Measurements from ENCODE around the gene MCTP2.

The MCTP2 gene

GRCh38 chr15:94453227-94453988 is 222.0 kb downstream of the MCTP2 start:
- H3K4me1 ChIP-seq (ENCODE audit: control insufficient read depth, insufficient read depth, low read length, poor library complexity, severe bottlenecking): no peaks in the 10 kb centered on the region
- WGBS, 2 experiments (ENCODE audit: insufficient coverage in 2 of 2): 89 to 100% methylated on average over 1 of the region's 1 CpG
- no peak overlapping the region for H3K27ac ChIP-seq (ENCODE audit: low read depth, low read length, severe bottlenecking)

DNA sequence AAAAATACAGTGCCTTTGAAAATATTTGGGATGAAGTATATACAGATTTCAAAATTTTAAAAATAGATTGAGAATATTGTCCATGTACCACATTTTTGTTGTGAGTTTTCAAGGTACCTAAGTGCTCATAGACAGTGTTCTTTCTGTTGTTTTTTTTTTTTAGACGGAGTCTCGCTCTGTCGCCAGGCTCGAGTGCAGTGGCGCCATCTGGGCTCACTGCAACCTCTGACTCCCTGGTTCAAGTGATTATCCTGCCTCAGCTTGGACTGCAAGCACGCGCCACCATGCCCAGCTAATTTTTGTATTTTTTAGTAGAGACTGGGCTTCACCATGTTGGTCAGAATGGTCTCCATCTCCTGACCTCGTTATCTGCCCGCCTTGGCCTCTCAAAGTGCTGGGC is 223.9 kb downstream of the MCTP2 start:
- H3K4me3 ChIP-seq (ENCODE audit: extremely low read depth, insufficient read depth, low read length, poor library complexity, severe bottlenecking): no peak overlapping the region
- no peaks in the 10 kb centered on the region for H3K36me3 ChIP-seq (ENCODE audit: control insufficient read depth, insufficient read depth, low read length)
- no peak overlapping the region for H3K27ac ChIP-seq (ENCODE audit: low read depth, low read length, severe bottlenecking)
- WGBS, 2 experiments (ENCODE audit: insufficient coverage in 2 of 2): 85 to 91% methylated on average over 7 to 9 of the region's 9 CpGs
- no peaks in the 10 kb centered on the region for H3K4me1 ChIP-seq (ENCODE audit: control insufficient read depth, insufficient read depth, low read length, poor library complexity, severe bottlenecking)
- H3K9me3 ChIP-seq (ENCODE audit: control insufficient read depth, low read length): no peaks in the 10 kb centered on the region

More at GRCh38 chr15:94453227-94453988, 222.0 kb downstream of the MCTP2 start:
- no peaks in the 10 kb centered on the region for H3K9me3 ChIP-seq (ENCODE audit: control insufficient read depth, low read length)
- H3K4me3 ChIP-seq (ENCODE audit: extremely low read depth, insufficient read depth, low read length, poor library complexity, severe bottlenecking): no peak overlapping the region
- no peaks in the 10 kb centered on the region for H3K36me3 ChIP-seq (ENCODE audit: control insufficient read depth, insufficient read depth, low read length)

- Histone ChIP-seq H3K4me3 (ENCODE audit: extremely low read depth, insufficient read depth, low read length, poor library complexity, severe bottlenecking) (no peak overlapping the region), H3K9me3 (ENCODE audit: control insufficient read depth, low read length) (no peaks in the 10 kb centered on the region), H3K36me3 (ENCODE audit: control insufficient read depth, insufficient read depth, low read length) (no peaks in the 10 kb centered on the region), H3K4me1 (ENCODE audit: control insufficient read depth, insufficient read depth, low read length, poor library complexity, severe bottlenecking) (no peaks in the 10 kb centered on the region), H3K27ac (ENCODE audit: low read depth, low read length, severe bottlenecking) (no peak overlapping the region)
- 88 to 100% methylated on average over 2 to 3 of the region's 5 CpGs for WGBS, 2 experiments (ENCODE audit: insufficient coverage in 2 of 2)
Observed at GRCh38 chr15:94456226-94456625, 224.9 kb downstream of the MCTP2 start.

- H3K27ac ChIP-seq (ENCODE audit: low read depth, low read length, severe bottlenecking): no peak overlapping the region
- no peaks in the 10 kb centered on the region for H3K9me3 ChIP-seq (ENCODE audit: control insufficient read depth, low read length)
- H3K4me3 ChIP-seq (ENCODE audit: extremely low read depth, insufficient read depth, low read length, poor library complexity, severe bottlenecking): no peak overlapping the region
- H3K36me3 ChIP-seq (ENCODE audit: control insufficient read depth, insufficient read depth, low read length): no peaks in the 10 kb centered on the region
- no peaks in the 10 kb centered on the region for H3K4me1 ChIP-seq (ENCODE audit: control insufficient read depth, insufficient read depth, low read length, poor library complexity, severe bottlenecking)
- WGBS, 2 experiments (ENCODE audit: insufficient coverage in 2 of 2): 96 to 100% methylated on average over 2 to 7 of the region's 8 CpGs
Observed at GRCh38 chr15:94457661-94458060, 226.3 kb downstream of the MCTP2 start.

- no peaks in the 10 kb centered on the region for H3K4me1 ChIP-seq (ENCODE audit: control insufficient read depth, insufficient read depth, low read length, poor library complexity, severe bottlenecking)
- H3K9me3 ChIP-seq (ENCODE audit: control insufficient read depth, low read length): no peaks in the 10 kb centered on the region
- H3K4me3 ChIP-seq (ENCODE audit: extremely low read depth, insufficient read depth, low read length, poor library complexity, severe bottlenecking): no peak overlapping the region
- no CpG with 5 or more reads among the region's 1 CpG for WGBS, 2 experiments (ENCODE audit: insufficient coverage in 2 of 2)
- H3K36me3 ChIP-seq (ENCODE audit: control insufficient read depth, insufficient read depth, low read length): no peaks in the 10 kb centered on the region
- H3K27ac ChIP-seq (ENCODE audit: low read depth, low read length, severe bottlenecking): no peak overlapping the region
Observed at GRCh38 chr15:94460624-94461023, 229.3 kb downstream of the MCTP2 start.

DNA sequence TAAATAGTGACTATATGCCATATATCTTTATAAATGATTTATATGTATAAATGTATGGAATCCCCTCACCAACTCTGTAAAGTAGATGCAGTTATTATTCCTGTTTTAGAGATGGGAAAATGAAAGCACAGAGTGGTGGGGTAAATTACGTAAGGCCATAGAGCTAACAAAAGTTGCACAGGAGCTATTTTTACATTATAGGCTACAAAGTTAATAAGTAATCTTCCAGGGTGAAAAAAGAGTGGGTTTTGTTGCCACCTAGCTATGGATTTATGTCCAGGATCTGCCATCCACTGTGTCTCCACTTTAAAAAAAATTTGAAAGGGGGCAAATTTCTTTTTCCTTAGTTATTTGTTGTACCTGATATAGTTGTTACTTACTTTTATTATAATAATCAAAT is 235.7 kb downstream of the MCTP2 start:
- WGBS, 2 experiments (ENCODE audit: insufficient coverage in 2 of 2): no CpG with 5 or more reads among the region's 1 CpG
- Histone ChIP-seq H3K27ac (ENCODE audit: low read depth, low read length, severe bottlenecking) (no peak overlapping the region), H3K4me3 (ENCODE audit: extremely low read depth, insufficient read depth, low read length, poor library complexity, severe bottlenecking) (no peak overlapping the region), H3K9me3 (ENCODE audit: control insufficient read depth, low read length) (no peaks in the 10 kb centered on the region), H3K4me1 (ENCODE audit: control insufficient read depth, insufficient read depth, low read length, poor library complexity, severe bottlenecking) (no peaks in the 10 kb centered on the region), H3K36me3 (ENCODE audit: control insufficient read depth, insufficient read depth, low read length) (no peaks in the 10 kb centered on the region)

GRCh38 chr15:94470492-94470891 is 239.1 kb downstream of the MCTP2 start:
- H3K27ac ChIP-seq (ENCODE audit: low read depth, low read length, severe bottlenecking): no peak overlapping the region
- no peaks in the 10 kb centered on the region for H3K4me1 ChIP-seq (ENCODE audit: control insufficient read depth, insufficient read depth, low read length, poor library complexity, severe bottlenecking)
- H3K9me3 ChIP-seq (ENCODE audit: control insufficient read depth, low read length): no peaks in the 10 kb centered on the region
- WGBS, 2 experiments (ENCODE audit: insufficient coverage in 2 of 2): 80 to 100% methylated on average over 1 of the region's 2 CpGs
- H3K36me3 ChIP-seq (ENCODE audit: control insufficient read depth, insufficient read depth, low read length): no peaks in the 10 kb centered on the region
- H3K4me3 ChIP-seq (ENCODE audit: extremely low read depth, insufficient read depth, low read length, poor library complexity, severe bottlenecking): no peak overlapping the region

DNA sequence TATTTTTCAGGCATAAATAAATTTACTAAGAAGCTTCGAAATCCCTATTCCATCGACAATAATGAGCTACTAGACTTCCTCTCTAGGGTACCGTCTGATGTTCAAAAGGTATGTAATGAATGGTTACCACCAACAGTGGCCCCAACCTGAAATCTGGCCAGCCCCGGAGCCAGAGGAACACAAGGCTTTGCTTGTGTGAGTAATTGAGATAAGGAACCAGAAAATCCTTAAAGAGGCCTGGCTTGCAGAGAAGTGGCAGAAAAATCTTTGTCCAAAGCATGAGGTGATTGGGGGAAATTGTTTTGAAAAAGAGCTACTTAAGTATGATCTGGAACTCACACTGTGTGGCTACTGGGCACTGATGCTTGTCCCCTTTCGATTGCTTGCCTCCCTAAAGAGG is 245.3 kb downstream of the MCTP2 start:
- Histone ChIP-seq H3K9me3 (ENCODE audit: control insufficient read depth, low read length) (no peaks in the 10 kb centered on the region), H3K4me1 (ENCODE audit: control insufficient read depth, insufficient read depth, low read length, poor library complexity, severe bottlenecking) (peaks cover 4% of the 10 kb centered on the region), H3K27ac (ENCODE audit: low read depth, low read length, severe bottlenecking) (no peak overlapping the region), H3K36me3 (ENCODE audit: control insufficient read depth, insufficient read depth, low read length) (no peaks in the 10 kb centered on the region), H3K4me3 (ENCODE audit: extremely low read depth, insufficient read depth, low read length, poor library complexity, severe bottlenecking) (no peak overlapping the region)
- WGBS, 2 experiments (ENCODE audit: insufficient coverage in 2 of 2): 70 to 100% methylated on average over 1 to 2 of the region's 5 CpGs

DNA sequence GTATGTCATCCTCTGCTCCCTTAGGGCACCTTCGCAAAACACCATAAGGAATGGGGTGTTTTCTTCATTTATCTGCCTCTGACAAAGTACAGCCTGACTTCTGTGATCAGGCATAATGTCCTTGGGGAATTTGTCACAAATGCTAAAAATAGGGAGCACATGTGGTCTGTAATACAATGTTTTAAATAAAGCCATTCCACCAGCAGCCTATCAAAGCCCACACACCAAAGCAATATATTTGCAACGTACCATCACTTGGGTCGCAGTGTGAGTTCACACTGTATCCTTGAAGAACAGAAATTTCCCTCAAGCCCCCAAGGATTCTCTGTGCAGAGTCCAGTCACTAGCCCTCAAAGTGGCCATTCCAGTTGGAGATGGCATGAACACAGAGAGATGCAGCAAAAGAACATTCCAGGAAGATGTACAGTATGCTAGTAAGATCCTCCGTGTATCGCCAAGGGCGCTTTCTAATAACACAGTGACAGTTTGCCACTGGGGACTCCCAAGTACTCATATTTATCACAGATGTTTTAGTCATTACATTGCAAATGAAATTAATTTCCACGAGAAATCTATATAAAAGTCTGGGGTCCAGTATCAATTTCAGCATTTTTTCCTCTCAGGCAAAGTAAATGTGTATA is 246.7 kb downstream of the MCTP2 start:
- WGBS, 2 experiments (ENCODE audit: insufficient coverage in 2 of 2): 94 to 100% methylated on average over 3 to 6 of the region's 7 CpGs
- H3K4me1 ChIP-seq (ENCODE audit: control insufficient read depth, insufficient read depth, low read length, poor library complexity, severe bottlenecking): peaks cover 4% of the 10 kb centered on the region

GRCh38 chr15:94478763-94479162 is 247.4 kb downstream of the MCTP2 start:
- peaks cover 4% of the 10 kb centered on the region for H3K4me1 ChIP-seq (ENCODE audit: control insufficient read depth, insufficient read depth, low read length, poor library complexity, severe bottlenecking)
- no peaks in the 10 kb centered on the region for H3K36me3 ChIP-seq (ENCODE audit: control insufficient read depth, insufficient read depth, low read length)
- no peak overlapping the region for H3K27ac ChIP-seq (ENCODE audit: low read depth, low read length, severe bottlenecking)
- H3K9me3 ChIP-seq (ENCODE audit: control insufficient read depth, low read length): no peaks in the 10 kb centered on the region
- H3K4me3 ChIP-seq (ENCODE audit: extremely low read depth, insufficient read depth, low read length, poor library complexity, severe bottlenecking): no peak overlapping the region
- 94 to 99% methylated on average over 7 to 8 of the region's 8 CpGs for WGBS, 2 experiments (ENCODE audit: insufficient coverage in 2 of 2)

More for the DNA sequence above, 246.7 kb downstream of the MCTP2 start:
- H3K9me3 ChIP-seq (ENCODE audit: control insufficient read depth, low read length): no peaks in the 10 kb centered on the region
- no peak overlapping the region for H3K4me3 ChIP-seq (ENCODE audit: extremely low read depth, insufficient read depth, low read length, poor library complexity, severe bottlenecking)
- H3K27ac ChIP-seq (ENCODE audit: low read depth, low read length, severe bottlenecking): no peak overlapping the region
- H3K36me3 ChIP-seq (ENCODE audit: control insufficient read depth, insufficient read depth, low read length): no peaks in the 10 kb centered on the region

DNA sequence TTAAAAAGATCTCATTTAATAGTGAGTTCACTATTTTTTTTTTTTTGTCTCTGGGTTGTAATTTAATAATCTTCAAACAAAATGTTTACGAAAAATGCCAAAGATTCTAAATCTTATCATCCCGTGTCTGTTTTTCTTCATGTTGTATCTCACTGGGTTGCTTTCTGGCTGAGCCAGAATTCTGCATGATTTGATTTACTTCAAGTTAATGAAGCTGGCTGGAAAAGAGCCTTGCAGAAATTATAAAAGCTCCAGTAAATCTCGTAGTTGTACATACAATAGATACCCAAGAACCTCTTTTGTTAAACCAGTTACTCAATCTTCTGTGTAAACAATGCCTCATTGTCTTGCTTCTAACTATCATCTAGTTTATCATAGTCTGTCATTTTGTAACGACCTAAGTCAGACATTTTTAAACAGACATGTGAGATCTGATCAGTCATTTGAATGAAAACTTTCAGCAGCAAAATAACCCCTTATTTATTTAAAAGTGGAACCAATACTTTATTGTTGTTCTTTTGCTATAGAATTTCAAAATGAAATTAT is 249.0 kb downstream of the MCTP2 start:
- H3K9me3 ChIP-seq (ENCODE audit: control insufficient read depth, low read length): no peaks in the 10 kb centered on the region
- no peak overlapping the region for H3K4me3 ChIP-seq (ENCODE audit: extremely low read depth, insufficient read depth, low read length, poor library complexity, severe bottlenecking)
- peaks cover 4% of the 10 kb centered on the region for H3K4me1 ChIP-seq (ENCODE audit: control insufficient read depth, insufficient read depth, low read length, poor library complexity, severe bottlenecking)
- WGBS, 2 experiments (ENCODE audit: insufficient coverage in 2 of 2): 64 to 100% methylated on average over 1 to 2 of the region's 4 CpGs
- H3K36me3 ChIP-seq (ENCODE audit: control insufficient read depth, insufficient read depth, low read length): no peaks in the 10 kb centered on the region
- no peak overlapping the region for H3K27ac ChIP-seq (ENCODE audit: low read depth, low read length, severe bottlenecking)

Data from mesodermal cell (in vitro differentiated cells).